ENCODE results near the gene NLK.

The NLK gene

GRCh38 chr17:28173801-28174200, 131.3 kb downstream of the NLK start:
- TF ChIP-seq CTCF (IDR thresholded peaks at IDR 0.05; ENCODE audit: low read depth, low read length), result no peak
- DNase-seq (ENCODE audit: low read depth in 2 of 2), result peak; percentile 11 to 57
- H3K4me3 ChIP-seq (replicated peaks in 1 of 2; ENCODE audit: low read depth in 2 of 2, low read length in 2 of 2), result no peak overlapping the region

GRCh38 chr17:28174352-28175046, 132.0 kb downstream of the NLK start:
- no peak for TF ChIP-seq CTCF (IDR thresholded peaks at IDR 0.05; ENCODE audit: low read depth, low read length)
- H3K4me3 ChIP-seq (replicated peaks in 1 of 2; ENCODE audit: low read depth in 2 of 2, low read length in 2 of 2), result no peak overlapping the region
- peak in 1 of 2 donors; percentile 22 for DNase-seq (ENCODE audit: low read depth in 2 of 2)

- no peak for DNase-seq (ENCODE audit: low read depth in 2 of 2)
- TF ChIP-seq CTCF (IDR thresholded peaks at IDR 0.05; ENCODE audit: low read depth, low read length), result no peak
- no peak overlapping the region for H3K4me3 ChIP-seq (replicated peaks in 1 of 2; ENCODE audit: low read depth in 2 of 2, low read length in 2 of 2)
These were observed 134.9 kb downstream of the NLK start for GRCh38 chr17:28177351-28177750.

GRCh38 chr17:28178800-28179199, 136.3 kb downstream of the NLK start:
- H3K4me3 ChIP-seq (replicated peaks in 1 of 2; ENCODE audit: low read depth in 2 of 2, low read length in 2 of 2), result no peak overlapping the region
- TF ChIP-seq CTCF (IDR thresholded peaks at IDR 0.05; ENCODE audit: low read depth, low read length), result no peak
- no peak for DNase-seq (ENCODE audit: low read depth in 2 of 2)

GRCh38 chr17:28180449-28180848, 138.0 kb downstream of the NLK start:
- H3K4me3 ChIP-seq (replicated peaks in 1 of 2; ENCODE audit: low read depth in 2 of 2, low read length in 2 of 2), result no peak overlapping the region
- TF ChIP-seq CTCF (IDR thresholded peaks at IDR 0.05; ENCODE audit: low read depth, low read length), result no peak
- peak; percentile 29 to 34 for DNase-seq (ENCODE audit: low read depth in 2 of 2)

GRCh38 chr17:28181568-28181967, 139.1 kb downstream of the NLK start:
- no peak overlapping the region for H3K4me3 ChIP-seq (replicated peaks in 1 of 2; ENCODE audit: low read depth in 2 of 2, low read length in 2 of 2)
- DNase-seq (ENCODE audit: low read depth in 2 of 2), result no peak
- TF ChIP-seq CTCF (IDR thresholded peaks at IDR 0.05; ENCODE audit: low read depth, low read length), result no peak

- H3K4me3 ChIP-seq (replicated peaks in 1 of 2; ENCODE audit: low read depth in 2 of 2, low read length in 2 of 2), result no peak overlapping the region
- TF ChIP-seq CTCF (IDR thresholded peaks at IDR 0.05; ENCODE audit: low read depth, low read length), result no peak
- no peak for DNase-seq (ENCODE audit: low read depth in 2 of 2)
These were observed 140.1 kb downstream of the NLK start for GRCh38 chr17:28182559-28182958.

Measured in cardiac fibroblast (primary cell).